Measurements from ENCODE around the gene NUBP1.

Gene NUBP1

GRCh38 chr16:10743610-10744369 is at the start of gene NUBP1:
Gene NUBP1 (plus strand): TSS chr16:10743842. CDS start chr16:10743864, 22 bp downstream.
- no peak for TF ChIP-seq CTCF (conservative IDR thresholded peaks at IDR 0.05; ENCODE audit: low read depth)
- DNase-seq (ENCODE audit: low spot score), result peak; percentile 98
- CTCF ChIA-PET, result interaction anchor here (0.6 to 1.1 kb wide), 7 partner anchors 115 to 488 kb away, joined by 3 to 9 read pairs (median 3); partner anchors contain the start of gene EMP2
- POLR2A ChIA-PET (ENCODE audit: low non-redundant PET), result interaction anchor here (0.5 to 0.6 kb wide), 2 partner anchors 134 to 418 kb away, joined by 3 read pairs; no protein-coding TSS in a partner anchor
- peak within 1 kb of the TSS; percentile 90 for H3K27ac ChIP-seq

- POLR2A ChIA-PET (ENCODE audit: low non-redundant PET), result no interaction called here
- DNase-seq (ENCODE audit: low spot score), result no peak
- CTCF ChIA-PET, result no interaction called here
- no peak for TF ChIP-seq CTCF (conservative IDR thresholded peaks at IDR 0.05; ENCODE audit: low read depth)
- no peak overlapping the region for H3K27ac ChIP-seq
Observed at GRCh38 chr16:10693889-10694288, 49.8 kb upstream of the NUBP1 start.

- ChIA-PET POLR2A (ENCODE audit: low non-redundant PET) (no interaction called here), CTCF (interaction anchor here (0.6 kb wide), 2 partner anchors 171 to 179 kb away, joined by 4 to 5 read pairs; no protein-coding TSS in a partner anchor)
- no peak for TF ChIP-seq CTCF (conservative IDR thresholded peaks at IDR 0.05; ENCODE audit: low read depth)
- no peak for DNase-seq (ENCODE audit: low spot score)
- H3K27ac ChIP-seq, result no peak overlapping the region
Observed at GRCh38 chr16:10694306-10694705, 49.3 kb upstream of the NUBP1 start.

DNA sequence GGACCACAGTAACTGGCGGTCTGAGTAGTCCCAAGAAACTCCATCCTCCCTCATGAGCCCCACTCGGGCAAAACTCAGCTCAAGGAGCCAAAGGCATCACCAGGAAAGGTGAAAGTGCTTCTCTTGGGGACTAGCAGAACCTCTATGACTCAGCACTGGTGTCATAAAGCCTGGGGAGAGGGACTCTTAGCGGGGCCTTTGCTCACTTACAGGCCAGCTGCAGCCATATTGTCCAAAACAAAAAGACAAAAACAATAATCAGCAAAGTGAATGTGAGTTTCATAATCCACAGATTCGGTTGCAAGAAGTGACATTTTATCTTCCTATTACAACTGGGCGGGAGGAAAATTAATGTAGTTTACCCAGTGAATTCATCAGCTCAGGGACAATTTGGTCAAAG is 48.8 kb upstream of the NUBP1 start, which contains the start of gene TEKT5:
Gene TEKT5, minus strand, starts transcription at position 101 of the 400 bp plus-strand sequence. Its CDS starts 57 bp downstream, at position 44.
- CTCF ChIA-PET, result interaction anchor here (0.6 kb wide), 2 partner anchors 172 to 180 kb away, joined by 4 to 5 read pairs; no protein-coding TSS in a partner anchor
- POLR2A ChIA-PET (ENCODE audit: low non-redundant PET), result no interaction called here
- TF ChIP-seq CTCF (conservative IDR thresholded peaks at IDR 0.05; ENCODE audit: low read depth), result no peak
- H3K27ac ChIP-seq, result no peak within 1 kb of the TSS
- no peak for DNase-seq (ENCODE audit: low spot score)

DNA sequence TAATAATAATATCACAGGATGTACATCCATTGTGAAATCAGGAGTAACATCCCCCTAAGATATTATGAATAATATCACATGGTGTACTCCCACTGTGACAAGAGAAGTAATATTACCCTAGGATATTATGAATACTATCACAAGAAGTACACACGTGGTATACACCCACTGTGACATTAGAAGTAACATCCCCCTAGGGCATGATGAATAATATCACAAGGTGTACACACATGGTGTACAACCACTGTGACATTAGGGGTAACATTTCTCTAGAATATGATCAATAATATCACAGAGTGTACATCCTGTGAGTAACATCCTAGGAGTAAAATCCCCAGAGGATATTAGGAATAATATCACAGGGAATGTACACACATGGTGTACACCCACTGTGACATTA is 43.9 kb upstream of the NUBP1 start:
- ChIA-PET CTCF (no interaction called here), POLR2A (ENCODE audit: low non-redundant PET) (no interaction called here)
- TF ChIP-seq CTCF (conservative IDR thresholded peaks at IDR 0.05; ENCODE audit: low read depth), result no peak
- no peak for DNase-seq (ENCODE audit: low spot score)
- H3K27ac ChIP-seq, result no peak overlapping the region

GRCh38 chr16:10708969-10709368 is 34.7 kb upstream of the NUBP1 start:
- H3K27ac ChIP-seq, result no peak overlapping the region
- TF ChIP-seq CTCF (conservative IDR thresholded peaks at IDR 0.05; ENCODE audit: low read depth), result no peak
- ChIA-PET POLR2A (ENCODE audit: low non-redundant PET) (interaction anchor here (0.7 kb wide), 1 partner anchor 44 kb away, joined by 3 read pairs; no protein-coding TSS in a partner anchor), CTCF (no interaction called here)
- no peak for DNase-seq (ENCODE audit: low spot score)

All from RWPE1 (cell line).